ENCODE data around the gene SVBP.

The SVBP gene

GRCh38 chr1:42824481-42825035, 7.4 kb upstream of the SVBP start:
- DNase-seq (ENCODE audit: low spot score) (no peak), ATAC-seq (ENCODE audit: low read depth) (no peak)
- Histone ChIP-seq H3K9me3 (ENCODE audit: severe bottlenecking) (no peaks in the 10 kb centered on the region), H3K4me1 (ENCODE audit: insufficient read depth, poor library complexity, severe bottlenecking) (no peaks in the 10 kb centered on the region), H3K27ac (ENCODE audit: poor library complexity, severe bottlenecking) (no peak overlapping the region), H3K27me3 (ENCODE audit: insufficient read depth, poor library complexity, severe bottlenecking) (no peaks in the 10 kb centered on the region), H3K4me3 (ENCODE audit: severe bottlenecking) (no peak overlapping the region), H3K36me3 (ENCODE audit: low read depth) (no peaks in the 10 kb centered on the region)
- no peak for TF ChIP-seq CTCF (IDR thresholded peaks at IDR 0.05; ENCODE audit: poor library complexity, severe bottlenecking)

GRCh38 chr1:42822800-42823392, 5.7 kb upstream of the SVBP start:
- ATAC-seq (ENCODE audit: low read depth) (no peak), DNase-seq (ENCODE audit: low spot score) (no peak)
- no peaks in the 10 kb centered on the region for H3K36me3 ChIP-seq (ENCODE audit: low read depth)
- no peaks in the 10 kb centered on the region for H3K4me1 ChIP-seq (ENCODE audit: insufficient read depth, poor library complexity, severe bottlenecking)
- no peak for TF ChIP-seq CTCF (IDR thresholded peaks at IDR 0.05; ENCODE audit: poor library complexity, severe bottlenecking)
- H3K4me3 ChIP-seq (ENCODE audit: severe bottlenecking), result no peak overlapping the region
- H3K27ac ChIP-seq (ENCODE audit: poor library complexity, severe bottlenecking), result no peak overlapping the region
- no peaks in the 10 kb centered on the region for H3K27me3 ChIP-seq (ENCODE audit: insufficient read depth, poor library complexity, severe bottlenecking)
- H3K9me3 ChIP-seq (ENCODE audit: severe bottlenecking), result no peaks in the 10 kb centered on the region

- H3K36me3 ChIP-seq (ENCODE audit: low read depth), result no peaks in the 10 kb centered on the region
- no peaks in the 10 kb centered on the region for H3K27me3 ChIP-seq (ENCODE audit: insufficient read depth, poor library complexity, severe bottlenecking)
- no peak for ATAC-seq (ENCODE audit: low read depth)
- no peaks in the 10 kb centered on the region for H3K9me3 ChIP-seq (ENCODE audit: severe bottlenecking)
- TF ChIP-seq CTCF (IDR thresholded peaks at IDR 0.05; ENCODE audit: poor library complexity, severe bottlenecking), result no peak
- no peak for DNase-seq (ENCODE audit: low spot score)
- H3K27ac ChIP-seq (ENCODE audit: poor library complexity, severe bottlenecking), result no peak overlapping the region
- H3K4me1 ChIP-seq (ENCODE audit: insufficient read depth, poor library complexity, severe bottlenecking), result peaks cover 3% of the 10 kb centered on the region
- H3K4me3 ChIP-seq (ENCODE audit: severe bottlenecking), result no peak overlapping the region
Measured at GRCh38 chr1:42821690-42822089, 4.5 kb upstream of the SVBP start.

GRCh38 chr1:42820813-42821212, 3.6 kb upstream of the SVBP start:
- no peak for DNase-seq (ENCODE audit: low spot score)
- no peaks in the 10 kb centered on the region for H3K36me3 ChIP-seq (ENCODE audit: low read depth)
- no peaks in the 10 kb centered on the region for H3K27me3 ChIP-seq (ENCODE audit: insufficient read depth, poor library complexity, severe bottlenecking)
- no peak overlapping the region for H3K27ac ChIP-seq (ENCODE audit: poor library complexity, severe bottlenecking)
- peaks cover 8% of the 10 kb centered on the region for H3K4me1 ChIP-seq (ENCODE audit: insufficient read depth, poor library complexity, severe bottlenecking)
- TF ChIP-seq CTCF (IDR thresholded peaks at IDR 0.05; ENCODE audit: poor library complexity, severe bottlenecking), result no peak
- ATAC-seq (ENCODE audit: low read depth), result no peak
- no peaks in the 10 kb centered on the region for H3K9me3 ChIP-seq (ENCODE audit: severe bottlenecking)
- no peak overlapping the region for H3K4me3 ChIP-seq (ENCODE audit: severe bottlenecking)

- Histone ChIP-seq H3K27ac (ENCODE audit: poor library complexity, severe bottlenecking) (no peak overlapping the region), H3K27me3 (ENCODE audit: insufficient read depth, poor library complexity, severe bottlenecking) (no peaks in the 10 kb centered on the region), H3K4me1 (ENCODE audit: insufficient read depth, poor library complexity, severe bottlenecking) (peaks cover 11% of the 10 kb centered on the region), H3K36me3 (ENCODE audit: low read depth) (peaks cover 4% of the 10 kb centered on the region; the same call in 1 of the 2 replicates), H3K9me3 (ENCODE audit: severe bottlenecking) (no peaks in the 10 kb centered on the region), H3K4me3 (ENCODE audit: severe bottlenecking) (no peak overlapping the region)
- DNase-seq (ENCODE audit: low spot score), result no peak
- ATAC-seq (ENCODE audit: low read depth), result no peak
- TF ChIP-seq CTCF (IDR thresholded peaks at IDR 0.05; ENCODE audit: poor library complexity, severe bottlenecking), result no peak
Measured at GRCh38 chr1:42817976-42818375, 779 bp upstream of the SVBP start.

All from RWPE2 (cell line).